Activated T-cell treated with anti-CD3 and anti-CD28 coated beads, Interleukin-2, amount 50 U/mL, for 4 hours (primary cell): Measurements from ENCODE around the gene ZNF124. TPM values are rescaled to one million over a fixed set of nuclear protein-coding genes. Genes with fewer than 3 reads are reported as not detected.
"Not testable (repeated sequence)": the region's sequence is repeated elsewhere in the genome, so short reads cannot be mapped to it uniquely, and the experiment has no call there.

Source experiments
- ATAC-seq, 2 donors: fragments of 200-7000 bp; cut with Tn5 transposase; one replicate each; pipeline ENCODE4 v1.10.0; 2021
- DNase-seq: peaks from one replicate; pipeline ENCODE4 v3.0.0-alpha.2; 2020
- H3K27me3 Mint-ChIP-seq: one replicate; pipeline ENCODE4 v1.8.0; 2021; ENCODE audit warnings: low read depth, mixed read lengths
- H3K36me3 Mint-ChIP-seq: one replicate; pipeline ENCODE4 v1.8.0; 2022; ENCODE audit warnings: mixed read lengths; ENCODE audit not compliant: insufficient read depth
- H3K4me1 Mint-ChIP-seq: one replicate; pipeline ENCODE4 v1.8.0; 2021; ENCODE audit warnings: low read depth, mixed read lengths
- H3K4me3 Mint-ChIP-seq: one replicate; pipeline ENCODE4 v1.8.0; 2021; ENCODE audit warnings: mild to moderate bottlenecking, moderate library complexity, mixed read lengths
- H3K9me3 Mint-ChIP-seq: one replicate; pipeline ENCODE4 v1.8.0; 2021; ENCODE audit warnings: mixed read lengths
- total RNA-seq, 3 donors: library from RNA; stranded (reverse); gene quantifications; one replicate each; pipeline ENCODE4 v1.2.1, GENCODE V29; 2021

The ZNF124 gene
- total RNA-seq, 3 donors from 2014 or later = 16.6 to 19.6 (median 17.0) TPM

GRCh38 chr1:247146671-247147070, 25.1 kb downstream of the ZNF124 start:
- ATAC-seq = no peak
- no peak overlapping the region for H3K4me3 Mint-ChIP-seq

GRCh38 chr1:247145279-247145678, 26.5 kb downstream of the ZNF124 start:
- no peaks in the 10 kb centered on the region for H3K27me3 Mint-ChIP-seq
- peaks cover 51% of the 10 kb centered on the region for H3K36me3 Mint-ChIP-seq
- H3K4me3 Mint-ChIP-seq = no peak overlapping the region
- no peaks in the 10 kb centered on the region for H3K4me1 Mint-ChIP-seq
- peaks cover 49% of the 10 kb centered on the region for H3K9me3 Mint-ChIP-seq
- ATAC-seq = no peak
- DNase-seq = no peak

More at GRCh38 chr1:247146671-247147070, 25.1 kb downstream of the ZNF124 start:
- Mint-ChIP-seq H3K4me1 (no peaks in the 10 kb centered on the region), H3K27me3 (no peaks in the 10 kb centered on the region), H3K9me3 (peaks cover 50% of the 10 kb centered on the region), H3K36me3 (peaks cover 51% of the 10 kb centered on the region)
- no peak for DNase-seq

- not testable (repeated sequence) for H3K27me3 Mint-ChIP-seq, DNase-seq, ATAC-seq, H3K4me1 Mint-ChIP-seq, H3K4me3 Mint-ChIP-seq
- Mint-ChIP-seq H3K36me3 (peaks cover 46% of the 10 kb centered on the region), H3K9me3 (peaks cover 74% of the 10 kb centered on the region)
These were observed 32.3 kb downstream of the ZNF124 start for GRCh38 chr1:247139557-247139956.

- Mint-ChIP-seq H3K4me1 (peaks cover 10% of the 10 kb centered on the region), H3K36me3 (peaks cover 40% of the 10 kb centered on the region), H3K4me3 (no peak overlapping the region), H3K9me3 (peaks cover 34% of the 10 kb centered on the region), H3K27me3 (no peaks in the 10 kb centered on the region)
- ATAC-seq (no peak), DNase-seq (no peak)
These were observed 40.6 kb downstream of the ZNF124 start for GRCh38 chr1:247131236-247131635.

GRCh38 chr1:247127519-247128282, 44.1 kb downstream of the ZNF124 start:
- Mint-ChIP-seq H3K4me3 (peak overlapping the region; percentile 82), H3K36me3 (peaks cover 20% of the 10 kb centered on the region), H3K4me1 (peaks cover 10% of the 10 kb centered on the region)
- not testable (repeated sequence) for DNase-seq, ATAC-seq, H3K27me3 Mint-ChIP-seq, H3K9me3 Mint-ChIP-seq

GRCh38 chr1:247126601-247127000, 45.2 kb downstream of the ZNF124 start:
- H3K4me1 Mint-ChIP-seq = peaks cover 10% of the 10 kb centered on the region
- peak; percentile 76 to 77 for ATAC-seq
- H3K4me3 Mint-ChIP-seq, H3K27me3 Mint-ChIP-seq, DNase-seq, H3K9me3 Mint-ChIP-seq, H3K36me3 Mint-ChIP-seq: not testable (repeated sequence)

- H3K27me3 Mint-ChIP-seq, H3K4me3 Mint-ChIP-seq, DNase-seq, H3K36me3 Mint-ChIP-seq, H3K9me3 Mint-ChIP-seq: not testable (repeated sequence)
- peak; percentile 99 for ATAC-seq
- H3K4me1 Mint-ChIP-seq = peaks cover 10% of the 10 kb centered on the region
These were observed 45.7 kb downstream of the ZNF124 start for GRCh38 chr1:247126166-247126565.

- Mint-ChIP-seq H3K4me1 (no peaks in the 10 kb centered on the region), H3K9me3 (no peaks in the 10 kb centered on the region)
- DNase-seq = no peak
These were observed 50.4 kb downstream of the ZNF124 start for GRCh38 chr1:247121382-247121781.

GRCh38 chr1:247120408-247120668, 51.5 kb downstream of the ZNF124 start:
- H3K27me3 Mint-ChIP-seq, ATAC-seq, H3K36me3 Mint-ChIP-seq, H3K9me3 Mint-ChIP-seq, DNase-seq, H3K4me3 Mint-ChIP-seq, H3K4me1 Mint-ChIP-seq: not testable (repeated sequence)

More at GRCh38 chr1:247121382-247121781, 50.4 kb downstream of the ZNF124 start:
- ATAC-seq = no peak
- H3K4me3 Mint-ChIP-seq = no peak overlapping the region
- no peaks in the 10 kb centered on the region for H3K27me3 Mint-ChIP-seq
- no peaks in the 10 kb centered on the region for H3K36me3 Mint-ChIP-seq

- DNase-seq = no peak
- no peak for ATAC-seq
- H3K9me3 Mint-ChIP-seq = no peaks in the 10 kb centered on the region
- no peaks in the 10 kb centered on the region for H3K4me1 Mint-ChIP-seq
- H3K27me3 Mint-ChIP-seq = no peaks in the 10 kb centered on the region
- no peak overlapping the region for H3K4me3 Mint-ChIP-seq
- no peaks in the 10 kb centered on the region for H3K36me3 Mint-ChIP-seq
These were observed 52.0 kb downstream of the ZNF124 start for GRCh38 chr1:247119600-247120407.

GRCh38 chr1:247118946-247119446, 52.8 kb downstream of the ZNF124 start:
- Mint-ChIP-seq H3K9me3 (no peaks in the 10 kb centered on the region), H3K4me1 (no peaks in the 10 kb centered on the region), H3K36me3 (no peaks in the 10 kb centered on the region), H3K4me3 (no peak overlapping the region), H3K27me3 (no peaks in the 10 kb centered on the region)
- DNase-seq (no peak), ATAC-seq (peak; percentile 21 to 54)

- Mint-ChIP-seq H3K4me1 (peaks cover 5% of the 10 kb centered on the region), H3K4me3 (no peak overlapping the region), H3K9me3 (no peaks in the 10 kb centered on the region), H3K27me3 (peaks cover 19% of the 10 kb centered on the region), H3K36me3 (no peaks in the 10 kb centered on the region)
- ATAC-seq (no peak), DNase-seq (no peak)
These were observed 56.3 kb downstream of the ZNF124 start for GRCh38 chr1:247115545-247115944.

GRCh38 chr1:247115141-247115510, 56.7 kb downstream of the ZNF124 start:
- Mint-ChIP-seq H3K4me3 (no peak overlapping the region), H3K36me3 (no peaks in the 10 kb centered on the region), H3K27me3 (peaks cover 19% of the 10 kb centered on the region), H3K4me1 (peaks cover 6% of the 10 kb centered on the region), H3K9me3 (no peaks in the 10 kb centered on the region)
- DNase-seq = no peak
- no peak for ATAC-seq

GRCh38 chr1:247114351-247115140, 57.3 kb downstream of the ZNF124 start:
- ATAC-seq (no peak), DNase-seq (no peak)
- H3K9me3 Mint-ChIP-seq = no peaks in the 10 kb centered on the region
- no peak overlapping the region for H3K4me3 Mint-ChIP-seq
- H3K27me3 Mint-ChIP-seq = peaks cover 23% of the 10 kb centered on the region
- peaks cover 6% of the 10 kb centered on the region for H3K4me1 Mint-ChIP-seq
- no peaks in the 10 kb centered on the region for H3K36me3 Mint-ChIP-seq
